Sigmoid colon (tissue), 7 donors: ENCODE data around the gene SHISA6. TPM values are rescaled to one million over a fixed set of nuclear protein-coding genes. Genes with fewer than 3 reads are reported as not detected.

ENCODE experiments used
- DNase-seq: peaks from one replicate; pipeline ENCODE4 v3.0.0-alpha.2; 2019
- H3K27ac ChIP-seq, 4 donors: fragments of 200-600 bp; sonication (generic); one replicate each; pipeline ENCODE4 v1.5.1; 2016 to 2019; ENCODE audit warnings: mild to moderate bottlenecking in 1 of 4
- H3K27me3 ChIP-seq, 3 donors: fragments of 200-600 bp; sonication (generic); one replicate each; pipeline ENCODE4 v1.5.1; 2019; ENCODE audit warnings: mild to moderate bottlenecking in 1 of 3
- H3K36me3 ChIP-seq, 4 donors: fragments of 200-600 bp; sonication (generic); one replicate each; pipeline ENCODE4 v1.5.1; 2016 to 2019
- H3K4me1 ChIP-seq, 4 donors: fragments of 200-600 bp; sonication (generic); one replicate each; pipeline ENCODE4 v1.5.1; 2017 to 2019
- H3K4me3 ChIP-seq, 4 donors: fragments of 200-600 bp; sonication (generic); one replicate each; pipeline ENCODE4 v1.5.1; 2017 to 2019; ENCODE audit warnings: mild to moderate bottlenecking in 2 of 4, moderate library complexity in 1 of 4
- H3K9me3 ChIP-seq, 4 donors: fragments of 200-600 bp in 3 of 4; sonication (generic) in 3 of 4; one replicate each; pipeline versions ENCODE4 v1.5.1 to v1.6.1; 2013 to 2019
- EP300 ChIP-seq, 4 donors: sonication (generic); formaldehyde crosslinking; IDR thresholded peaks; one replicate each; pipeline ENCODE4 v1.6.1; 2017; ENCODE audit warnings: antibody characterized with exemption in 4 of 4
- POLR2A ChIP-seq, 2 donors: fragments of 450-650 bp; IDR thresholded peaks; one replicate each; pipeline ENCODE4 v1.6.1; 2016; ENCODE audit warnings: antibody characterized with exemption in 2 of 2, mild to moderate bottlenecking in 2 of 2, moderate library complexity in 2 of 2
- POLR2AphosphoS5 ChIP-seq, 4 donors: sonication (generic); formaldehyde crosslinking; IDR thresholded peaks; one replicate each; pipeline ENCODE4 v1.6.1; 2017; ENCODE audit warnings: antibody characterized with exemption in 4 of 4
- WGBS, 2 donors: extraction: QIAGEN DNeasy Blood & Tissue Kit; methylation state at CpG; one replicate each; pipeline ENCODE4 v1.1.7; 2013; 5-methylcytosine and 5-hydroxymethylcytosine counted together
- intact Hi-C: fragments of 100-400 bp; cut with DNase I; formaldehyde crosslinking; loops from one replicate; pipeline ENCODE4 v1.15.1; 2023
- polyA plus RNA-seq, 3 donors: library from polyadenylated mRNA; stranded (reverse); fragments of 200-250 nt; gene quantifications; one replicate each; pipeline ENCODE4 v1.2.3, GENCODE V29; 2013
- total RNA-seq, 4 donors: library from RNA; depleted of rRNA; stranded (reverse); fragments of >200 nt; gene quantifications; one replicate each; pipeline ENCODE4 v1.1.0, GENCODE V29; 2016
- TF ChIP-seq, protein P1 (sequence below), 4 experiments: fragments of 450-650 bp in 3 of 4; fragments of 200-600 bp in 1 of 4; IDR thresholded peaks; one replicate each; pipeline ENCODE4 v1.5.1; 2016 to 2019; ENCODE audit warnings: antibody characterized with exemption in 4 of 4, mild to moderate bottlenecking in 3 of 4, moderate library complexity in 2 of 4
- donor health status: healthy with polysubstance abuse.
- donor health status: Bipolar disorder and iron deficiency.
- donor health status: healthy.

Gene SHISA6
- total and polyA plus RNA-seq, 7 donors: under 0.01 to 1.1 (median 0.38) TPM; not detected in 1

GRCh38 chr17:11561702-11562101 lies 320.7 kb downstream of the SHISA6 start:
- WGBS, 2 donors: 80 to 87% methylated on average over 2 of the region's 2 CpGs
- Histone ChIP-seq H3K9me3 (no peaks in the 10 kb centered on the region), H3K4me1 (no peaks in the 10 kb centered on the region), H3K36me3 (no peaks in the 10 kb centered on the region), H3K4me3 (no peak overlapping the region), H3K27ac (no peak overlapping the region), H3K27me3 (no peaks in the 10 kb centered on the region)
- TF ChIP-seq POLR2A (IDR thresholded peaks at IDR 0.05) (no peak), POLR2AphosphoS5 (IDR thresholded peaks at IDR 0.05) (no peak), EP300 (IDR thresholded peaks at IDR 0.05) (no peak)
- TF ChIP-seq, protein P1, sequence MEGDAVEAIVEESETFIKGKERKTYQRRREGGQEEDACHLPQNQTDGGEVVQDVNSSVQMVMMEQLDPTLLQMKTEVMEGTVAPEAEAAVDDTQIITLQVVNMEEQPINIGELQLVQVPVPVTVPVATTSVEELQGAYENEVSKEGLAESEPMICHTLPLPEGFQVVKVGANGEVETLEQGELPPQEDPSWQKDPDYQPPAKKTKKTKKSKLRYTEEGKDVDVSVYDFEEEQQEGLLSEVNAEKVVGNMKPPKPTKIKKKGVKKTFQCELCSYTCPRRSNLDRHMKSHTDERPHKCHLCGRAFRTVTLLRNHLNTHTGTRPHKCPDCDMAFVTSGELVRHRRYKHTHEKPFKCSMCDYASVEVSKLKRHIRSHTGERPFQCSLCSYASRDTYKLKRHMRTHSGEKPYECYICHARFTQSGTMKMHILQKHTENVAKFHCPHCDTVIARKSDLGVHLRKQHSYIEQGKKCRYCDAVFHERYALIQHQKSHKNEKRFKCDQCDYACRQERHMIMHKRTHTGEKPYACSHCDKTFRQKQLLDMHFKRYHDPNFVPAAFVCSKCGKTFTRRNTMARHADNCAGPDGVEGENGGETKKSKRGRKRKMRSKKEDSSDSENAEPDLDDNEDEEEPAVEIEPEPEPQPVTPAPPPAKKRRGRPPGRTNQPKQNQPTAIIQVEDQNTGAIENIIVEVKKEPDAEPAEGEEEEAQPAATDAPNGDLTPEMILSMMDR (IDR thresholded peaks at IDR 0.05): no peak
- intact Hi-C loops: no loop called here
- no peak for DNase-seq

GRCh38 chr17:11564589-11565380 lies 323.8 kb downstream of the SHISA6 start:
- WGBS, 2 donors: 35 to 50% methylated on average over 3 of the region's 3 CpGs
- Histone ChIP-seq H3K36me3 (no peaks in the 10 kb centered on the region), H3K27me3 (no peaks in the 10 kb centered on the region), H3K9me3 (no peaks in the 10 kb centered on the region), H3K27ac (no peak overlapping the region), H3K4me3 (no peak overlapping the region), H3K4me1 (no peaks in the 10 kb centered on the region)
- no peak for DNase-seq
- no peak for TF ChIP-seq EP300 (IDR thresholded peaks at IDR 0.05)
- TF ChIP-seq, protein P1 (IDR thresholded peaks at IDR 0.05): no peak
- no peak for TF ChIP-seq POLR2A (IDR thresholded peaks at IDR 0.05)
- TF ChIP-seq POLR2AphosphoS5 (IDR thresholded peaks at IDR 0.05): no peak
- intact Hi-C loops: no loop called here

DNA sequence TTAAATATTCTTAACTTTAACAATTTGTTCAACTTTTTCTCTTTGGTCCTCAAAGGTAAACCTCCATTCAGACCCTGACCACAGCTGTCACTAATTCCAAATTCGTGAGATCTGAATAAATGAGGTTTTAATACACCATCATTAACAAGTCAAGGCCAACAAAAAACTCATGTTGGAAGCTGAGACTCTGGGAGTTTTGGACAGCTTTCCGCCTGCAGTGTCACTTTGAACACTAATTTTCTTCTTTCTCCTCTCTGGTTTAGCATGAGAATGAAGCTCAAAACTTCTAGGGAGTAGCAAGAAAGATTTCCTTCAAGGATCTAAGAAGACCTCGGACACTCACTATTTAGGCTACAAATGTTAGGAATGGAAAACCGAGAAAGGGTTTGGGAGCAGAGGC lies 324.6 kb downstream of the SHISA6 start:
- intact Hi-C loops: no loop called here
- no peak overlapping the region for H3K27ac ChIP-seq
- no peaks in the 10 kb centered on the region for H3K36me3 ChIP-seq
- no peaks in the 10 kb centered on the region for H3K27me3 ChIP-seq
- H3K4me3 ChIP-seq: no peak overlapping the region
- 45 to 77% methylated on average over 4 of the region's 4 CpGs for WGBS, 2 donors
- TF ChIP-seq POLR2A (IDR thresholded peaks at IDR 0.05) (no peak), POLR2AphosphoS5 (IDR thresholded peaks at IDR 0.05) (no peak), EP300 (IDR thresholded peaks at IDR 0.05) (no peak)
- TF ChIP-seq, protein P1 (IDR thresholded peaks at IDR 0.05): no peak
- no peak for DNase-seq
- H3K9me3 ChIP-seq: no peaks in the 10 kb centered on the region
- no peaks in the 10 kb centered on the region for H3K4me1 ChIP-seq

- H3K4me1 ChIP-seq: no peaks in the 10 kb centered on the region
- no peaks in the 10 kb centered on the region for H3K9me3 ChIP-seq
- H3K27ac ChIP-seq: no peak overlapping the region
- no peaks in the 10 kb centered on the region for H3K36me3 ChIP-seq
- H3K27me3 ChIP-seq: no peaks in the 10 kb centered on the region
- H3K4me3 ChIP-seq: no peak overlapping the region
- intact Hi-C loops: no loop called here
- WGBS, 2 donors: 82 to 87% methylated on average over 3 of the region's 3 CpGs
- TF ChIP-seq POLR2AphosphoS5 (IDR thresholded peaks at IDR 0.05): no peak
- no peak for TF ChIP-seq EP300 (IDR thresholded peaks at IDR 0.05)
- TF ChIP-seq, protein P1 (IDR thresholded peaks at IDR 0.05): no peak
- TF ChIP-seq POLR2A (IDR thresholded peaks at IDR 0.05): no peak
- DNase-seq: no peak
Observed at GRCh38 chr17:11578998-11579397, 338.0 kb downstream of the SHISA6 start.
